Endothelial cell of umbilical vein (primary cell): ENCODE data around the gene PMIS2.

Experiments used
- EZH2 ChIP-seq: IDR thresholded peaks from 2 replicates; pipeline ENCODE4 v1.6.1; 2012; ENCODE audit warnings: borderline replicate concordance, low read depth, mild to moderate bottlenecking, moderate library complexity, low read length, inconsistent platforms; ENCODE audit not compliant: severe bottlenecking
- JUN ChIP-seq: IDR thresholded peaks from 2 replicates; pipeline ENCODE4 v1.6.1; 2011; ENCODE audit warnings: borderline replicate concordance, low read depth; ENCODE audit not compliant: insufficient read length, insufficient read depth
- MYC ChIP-seq: IDR thresholded peaks from one replicate; pipeline ENCODE4 v1.6.1; 2011; ENCODE audit warnings: mild to moderate bottlenecking, low read depth, low read length
- POLR2A ChIP-seq: IDR thresholded peaks from 2 replicates; pipeline ENCODE4 v1.6.1; 2012; ENCODE audit warnings: low read depth, mild to moderate bottlenecking, control low read depth, low read length
- POLR2AphosphoS5 ChIP-seq: IDR thresholded peaks from 2 replicates; pipeline ENCODE4 v1.6.1; 2012; ENCODE audit warnings: low read depth, mild to moderate bottlenecking, control low read depth, low read length, moderate library complexity; ENCODE audit not compliant: insufficient read depth
- TF ChIP-seq, protein P1 (sequence below), 2 donors: IDR thresholded peaks; 1 replicate in 1 of 2; 2 replicates in 1 of 2; pipeline ENCODE4 v1.5.1; 2011; ENCODE audit warnings: low read length in 2 of 2, mild to moderate bottlenecking in 2 of 2, moderate library complexity in 2 of 2, control low read depth in 1 of 2, inconsistent platforms in 1 of 2, low read depth in 1 of 2; ENCODE audit not compliant: insufficient read depth in 1 of 2; ENCODE audit errors: extremely low read depth in 1 of 2
- TF ChIP-seq, protein P2 (sequence below): IDR thresholded peaks from 2 replicates; pipeline ENCODE4 v1.6.1; 2011; ENCODE audit not compliant: insufficient read depth, insufficient read length

DNA sequence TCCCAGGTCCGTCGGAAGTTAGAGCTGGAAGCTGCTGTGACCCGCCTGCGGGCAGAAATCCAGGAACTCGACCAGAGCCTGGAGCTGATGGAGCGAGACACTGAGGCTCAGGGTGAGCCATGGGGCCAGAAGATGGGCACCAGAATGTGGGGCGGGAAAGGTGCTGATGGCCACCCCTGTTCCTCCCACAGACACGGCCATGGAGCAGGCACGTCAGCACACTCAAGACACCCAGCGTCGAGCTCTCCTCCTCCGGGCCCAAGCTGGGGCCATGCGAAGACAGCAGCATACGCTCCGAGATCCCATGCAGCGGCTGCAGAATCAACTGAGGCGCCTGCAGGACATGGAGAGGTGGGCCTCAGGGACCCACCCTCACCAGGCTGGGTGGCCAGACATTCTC lies 29.1 kb downstream of the PMIS2 start:
- TF ChIP-seq, protein P1, sequence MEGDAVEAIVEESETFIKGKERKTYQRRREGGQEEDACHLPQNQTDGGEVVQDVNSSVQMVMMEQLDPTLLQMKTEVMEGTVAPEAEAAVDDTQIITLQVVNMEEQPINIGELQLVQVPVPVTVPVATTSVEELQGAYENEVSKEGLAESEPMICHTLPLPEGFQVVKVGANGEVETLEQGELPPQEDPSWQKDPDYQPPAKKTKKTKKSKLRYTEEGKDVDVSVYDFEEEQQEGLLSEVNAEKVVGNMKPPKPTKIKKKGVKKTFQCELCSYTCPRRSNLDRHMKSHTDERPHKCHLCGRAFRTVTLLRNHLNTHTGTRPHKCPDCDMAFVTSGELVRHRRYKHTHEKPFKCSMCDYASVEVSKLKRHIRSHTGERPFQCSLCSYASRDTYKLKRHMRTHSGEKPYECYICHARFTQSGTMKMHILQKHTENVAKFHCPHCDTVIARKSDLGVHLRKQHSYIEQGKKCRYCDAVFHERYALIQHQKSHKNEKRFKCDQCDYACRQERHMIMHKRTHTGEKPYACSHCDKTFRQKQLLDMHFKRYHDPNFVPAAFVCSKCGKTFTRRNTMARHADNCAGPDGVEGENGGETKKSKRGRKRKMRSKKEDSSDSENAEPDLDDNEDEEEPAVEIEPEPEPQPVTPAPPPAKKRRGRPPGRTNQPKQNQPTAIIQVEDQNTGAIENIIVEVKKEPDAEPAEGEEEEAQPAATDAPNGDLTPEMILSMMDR (IDR thresholded peaks at IDR 0.05; ENCODE audit: extremely low read depth in 1 of 2, insufficient read depth in 1 of 2, low read depth in 1 of 2, low read length in 2 of 2): no peak
- TF ChIP-seq POLR2A: no peak
- TF ChIP-seq MYC: no peak
- no peak for TF ChIP-seq EZH2
- no peak for TF ChIP-seq JUN
- TF ChIP-seq, protein P2, sequence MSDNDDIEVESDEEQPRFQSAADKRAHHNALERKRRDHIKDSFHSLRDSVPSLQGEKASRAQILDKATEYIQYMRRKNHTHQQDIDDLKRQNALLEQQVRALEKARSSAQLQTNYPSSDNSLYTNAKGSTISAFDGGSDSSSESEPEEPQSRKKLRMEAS: no peak
- no peak for TF ChIP-seq POLR2AphosphoS5
